Kidney glomerular epithelial cell (primary cell): Measurements from ENCODE around the gene CIDEC.
"Not testable (repeated sequence)": the region's sequence is repeated elsewhere in the genome, so short reads cannot be mapped to it uniquely, and the experiment has no call there.

Experiments used
- DNase-seq: peaks from one replicate; lab custom pipeline; 2025; lab: John Stamatoyannopoulos, UW

CIDEC gene

GRCh38 chr3:9901967-9902366 lies 21.9 kb upstream of the CIDEC start:
- DNase-seq, result no peak

- DNase-seq, result not testable (repeated sequence)
Observed at GRCh38 chr3:9900965-9901415, 20.9 kb upstream of the CIDEC start.

- no peak for DNase-seq
Observed at GRCh38 chr3:9899289-9899791, 19.3 kb upstream of the CIDEC start.

- DNase-seq, result no peak
Observed at GRCh38 chr3:9898467-9899241, 18.6 kb upstream of the CIDEC start.

GRCh38 chr3:9897408-9898372 lies 17.6 kb upstream of the CIDEC start:
- DNase-seq, result peak; percentile 91

- not testable (repeated sequence) for DNase-seq
Observed at GRCh38 chr3:9896755-9897407, 16.8 kb upstream of the CIDEC start.

- not testable (repeated sequence) for DNase-seq
Observed at GRCh38 chr3:9895715-9896114, 15.7 kb upstream of the CIDEC start.

- no peak for DNase-seq
Observed at GRCh38 chr3:9893739-9894138, 13.7 kb upstream of the CIDEC start.

GRCh38 chr3:9891072-9891622 lies 11.1 kb upstream of the CIDEC start:
- DNase-seq, result no peak

- peak; percentile 62 for DNase-seq
Observed at GRCh38 chr3:9890249-9891071, 10.4 kb upstream of the CIDEC start, which contains the start of gene JAGN1. TSS of gene JAGN1 (plus strand) at chr3:9890610. CDS start at chr3:9890723, 113 bp downstream.

- DNase-seq, result no peak
Observed at GRCh38 chr3:9889405-9889804, 9.4 kb upstream of the CIDEC start.

GRCh38 chr3:9888540-9888939 lies 8.5 kb upstream of the CIDEC start:
- DNase-seq, result no peak

GRCh38 chr3:9887480-9887879 lies 7.4 kb upstream of the CIDEC start:
- DNase-seq, result no peak

GRCh38 chr3:9886328-9886727 lies 6.3 kb upstream of the CIDEC start:
- DNase-seq, result no peak

GRCh38 chr3:9884555-9885165 lies 4.6 kb upstream of the CIDEC start:
- peak; percentile 77 for DNase-seq

- DNase-seq, result no peak
Observed at GRCh38 chr3:9883706-9884554, 3.9 kb upstream of the CIDEC start.

GRCh38 chr3:9881441-9881840 lies 1.4 kb upstream of the CIDEC start:
- no peak for DNase-seq

GRCh38 chr3:9878700-9879099 lies 1.4 kb downstream of the CIDEC start:
- DNase-seq, result no peak

- DNase-seq, result no peak
Observed at GRCh38 chr3:9876991-9877390, 3.1 kb downstream of the CIDEC start.
